Osteoblast (primary cell): ENCODE results near the gene TEX261. TPM values are rescaled to one million over a fixed set of nuclear protein-coding genes. Genes with fewer than 3 reads are reported as not detected.

Source experiments
- DNase-seq: peaks from one replicate; pipeline ENCODE4 v3.0.0; 2011; ENCODE audit warnings: low spot score, mixed read lengths; ENCODE audit not compliant: insufficient read length; ENCODE audit errors: missing footprints
- H2AFZ ChIP-seq: 2 replicates; pipeline ENCODE4 v1.6.0; 2011; ENCODE audit warnings: mild to moderate bottlenecking, low read length
- H3K27ac ChIP-seq: 2 replicates; pipeline ENCODE4 v1.5.1; 2011; ENCODE audit warnings: mild to moderate bottlenecking, low read depth, low read length, moderate library complexity
- H3K27me3 ChIP-seq: 2 replicates; pipeline ENCODE4 v1.6.0; 2012; ENCODE audit warnings: mild to moderate bottlenecking, control low read depth, inconsistent platforms, low read length, moderate library complexity; ENCODE audit not compliant: insufficient read depth
- H3K36me3 ChIP-seq: 2 replicates; pipeline ENCODE4 v1.5.1; 2011; ENCODE audit warnings: mild to moderate bottlenecking, low read length, control low read depth, moderate library complexity; ENCODE audit not compliant: insufficient read depth
- H3K4me1 ChIP-seq: 2 replicates; pipeline ENCODE4 v1.5.1; 2011; ENCODE audit warnings: mild to moderate bottlenecking, low read length, control low read depth, moderate library complexity; ENCODE audit not compliant: insufficient read depth
- H3K4me2 ChIP-seq: 2 replicates; pipeline ENCODE4 v1.6.0; 2011; ENCODE audit warnings: mild to moderate bottlenecking, low read length; ENCODE audit not compliant: insufficient read depth
- H3K4me3 ChIP-seq: fragments of 200-600 bp; sonication (generic); 3 replicates; pipeline ENCODE4 v1.5.1; 2012; ENCODE audit warnings: mild to moderate bottlenecking, low read length, inconsistent platforms; ENCODE audit not compliant: insufficient read depth
- H3K79me2 ChIP-seq: 2 replicates; pipeline ENCODE4 v1.6.0; 2012; ENCODE audit warnings: mild to moderate bottlenecking, low read length, control low read depth, inconsistent platforms; ENCODE audit not compliant: insufficient read depth
- H3K9me3 ChIP-seq: 2 replicates; pipeline ENCODE4 v1.5.1; 2011; ENCODE audit warnings: low read depth, low read length, control low read depth
- H4K20me1 ChIP-seq: 2 replicates; pipeline ENCODE4 v1.6.0; 2012; ENCODE audit warnings: mild to moderate bottlenecking, low read length, control low read depth; ENCODE audit not compliant: insufficient read depth
- CTCF ChIP-seq: IDR thresholded peaks from 2 replicates; pipeline ENCODE4 v1.5.1; 2011; ENCODE audit warnings: mild to moderate bottlenecking, low read depth, low read length, moderate library complexity; ENCODE audit errors: extremely low read depth
- total RNA-seq: library from RNA; depleted of rRNA; stranded (reverse); fragments of >200 nt; gene quantifications from 2 replicates; pipeline ENCODE4 v1.2.3, GENCODE V29; 2012

Gene TEX261
- total RNA-seq, 1 donor = 30.0 TPM

- Histone ChIP-seq H3K4me3 (no peak overlapping the region), H2AFZ (no peak overlapping the region), H3K27me3 (no peaks in the 10 kb centered on the region), H4K20me1 (no peaks in the 10 kb centered on the region), H3K4me2 (no peak overlapping the region), H3K9me3 (no peaks in the 10 kb centered on the region), H3K79me2 (no peaks in the 10 kb centered on the region), H3K4me1 (peaks cover 19% of the 10 kb centered on the region), H3K27ac (no peak overlapping the region), H3K36me3 (no peaks in the 10 kb centered on the region)
- DNase-seq = peak; percentile 22
- no peak for TF ChIP-seq CTCF
These were observed 19.4 kb downstream of the TEX261 start for GRCh38 chr2:70975237-70975636.

GRCh38 chr2:70974592-70974991 lies 20.1 kb downstream of the TEX261 start:
- Histone ChIP-seq H3K27me3 (no peaks in the 10 kb centered on the region), H2AFZ (no peak overlapping the region), H3K9me3 (no peaks in the 10 kb centered on the region), H4K20me1 (no peaks in the 10 kb centered on the region), H3K27ac (no peak overlapping the region), H3K4me2 (no peak overlapping the region), H3K79me2 (no peaks in the 10 kb centered on the region), H3K4me1 (peaks cover 19% of the 10 kb centered on the region), H3K36me3 (no peaks in the 10 kb centered on the region), H3K4me3 (no peak overlapping the region)
- DNase-seq = peak; percentile 66
- no peak for TF ChIP-seq CTCF

GRCh38 chr2:70967189-70967588 lies 27.5 kb downstream of the TEX261 start:
- no peak overlapping the region for H3K4me2 ChIP-seq
- H3K36me3 ChIP-seq = no peaks in the 10 kb centered on the region
- H2AFZ ChIP-seq = no peak overlapping the region
- no peaks in the 10 kb centered on the region for H3K9me3 ChIP-seq
- no peak overlapping the region for H3K4me3 ChIP-seq
- TF ChIP-seq CTCF = no peak
- H4K20me1 ChIP-seq = peaks cover 5% of the 10 kb centered on the region
- no peaks in the 10 kb centered on the region for H3K27me3 ChIP-seq
- DNase-seq = no peak
- H3K79me2 ChIP-seq = no peaks in the 10 kb centered on the region
- no peak overlapping the region for H3K27ac ChIP-seq
- H3K4me1 ChIP-seq = peaks cover 6% of the 10 kb centered on the region

GRCh38 chr2:70966681-70967080 lies 28.0 kb downstream of the TEX261 start:
- H3K4me2 ChIP-seq = no peak overlapping the region
- no peaks in the 10 kb centered on the region for H3K36me3 ChIP-seq
- no peak overlapping the region for H3K4me3 ChIP-seq
- H3K4me1 ChIP-seq = peaks cover 6% of the 10 kb centered on the region
- H4K20me1 ChIP-seq = peaks cover 5% of the 10 kb centered on the region
- H3K79me2 ChIP-seq = no peaks in the 10 kb centered on the region
- H3K27ac ChIP-seq = no peak overlapping the region
- no peak overlapping the region for H2AFZ ChIP-seq
- no peak for TF ChIP-seq CTCF
- no peaks in the 10 kb centered on the region for H3K27me3 ChIP-seq
- DNase-seq = no peak
- H3K9me3 ChIP-seq = no peaks in the 10 kb centered on the region
